Upper lobe of left lung (tissue), 6 donors: ENCODE data around the gene ADIRF. TPM values are rescaled to one million over a fixed set of nuclear protein-coding genes. Genes with fewer than 3 reads are reported as not detected.

Source experiments
- ATAC-seq, 2 donors: fragments of 200-7000 bp; cut with Tn5 transposase; one replicate each; pipeline ENCODE4 v1.9.1; 2022; ENCODE audit warnings: mild to moderate bottlenecking in 2 of 2, moderate library complexity in 2 of 2; ENCODE audit not compliant: low FRiP score in 2 of 2
- DNase-seq, 2 donors: peaks; one replicate each; pipeline ENCODE4 v3.0.0-alpha.2; 2019 to 2020
- H3K27ac ChIP-seq, 4 donors: fragments of 200-600 bp; sonication (generic); one replicate each; pipeline ENCODE4 v1.5.1; 2016 to 2019
- H3K27me3 ChIP-seq, 4 donors: fragments of 200-600 bp; sonication (generic); one replicate each; pipeline ENCODE4 v1.5.1; 2017 to 2019
- H3K36me3 ChIP-seq, 4 donors: fragments of 200-600 bp; sonication (generic); one replicate each; pipeline ENCODE4 v1.5.1; 2016 to 2019
- H3K4me1 ChIP-seq, 4 donors: fragments of 200-600 bp; sonication (generic); one replicate each; pipeline ENCODE4 v1.5.1; 2018 to 2019
- H3K4me3 ChIP-seq, 4 donors: fragments of 200-600 bp; sonication (generic); one replicate each; pipeline ENCODE4 v1.5.1; 2017 to 2019; ENCODE audit warnings: mild to moderate bottlenecking in 2 of 4, moderate library complexity in 1 of 4
- H3K9me3 ChIP-seq, 4 donors: fragments of 200-600 bp; sonication (generic); one replicate each; pipeline ENCODE4 v1.5.1; 2018 to 2019
- CTCF ChIP-seq, 6 experiments: fragments of 450-650 bp in 4 of 6; fragments of 200-600 bp in 2 of 6; sonication (generic) in 2 of 6; IDR thresholded peaks; one replicate each; pipeline ENCODE4 v1.5.1; 2016 to 2019; ENCODE audit warnings: antibody characterized with exemption in 6 of 6
- EP300 ChIP-seq, 4 donors: sonication (generic); formaldehyde crosslinking; IDR thresholded peaks; one replicate each; pipeline ENCODE4 v1.5.1; 2017; ENCODE audit warnings: antibody characterized with exemption in 4 of 4, control low read depth in 2 of 4
- POLR2A ChIP-seq, 4 donors: fragments of 450-650 bp; IDR thresholded peaks; one replicate each; pipeline ENCODE4 v1.5.1; 2016 to 2017; ENCODE audit warnings: antibody characterized with exemption in 4 of 4, mild to moderate bottlenecking in 2 of 4
- POLR2AphosphoS5 ChIP-seq, 2 donors: sonication (generic); formaldehyde crosslinking; IDR thresholded peaks; one replicate each; pipeline ENCODE4 v1.5.1; 2017; ENCODE audit warnings: antibody characterized with exemption in 2 of 2
- WGBS, 2 donors: methylation state at CpG; one replicate each; pipeline ENCODE4 v1.1.5; 2017 to 2018; 5-methylcytosine and 5-hydroxymethylcytosine counted together
- total RNA-seq, 6 donors: library from RNA; depleted of rRNA in 4 of 6; stranded (reverse); fragments of >200 nt in 4 of 6; gene quantifications; one replicate each; pipeline versions ENCODE4 v1.1.0 to v1.2.1, GENCODE V29; 2016 to 2021
- donor health status: DM: no; HTN: no; CAD: no; lungs with moderate emphysema.
- donor health status: DM: no; HTN: yes; CAD: no; lungs with severe emphysema.

Gene ADIRF
- total RNA-seq, 6 donors from 2014 or later: 51.3 to 202 (median 164) TPM

- 83% methylated on average over 2 of the region's 2 CpGs; no CpG with 5 or more reads in 1 of the 2 donors for WGBS, 2 donors
- Histone ChIP-seq H3K27ac (peak overlapping the region; percentile 81 to 90 (median 85)), H3K4me3 (no peak overlapping the region), H3K9me3 (no peaks in the 10 kb centered on the region), H3K4me1 (peaks cover 21 to 54% (median 40%) of the 10 kb centered on the region in 4 donors), H3K36me3 (no peaks in the 10 kb centered on the region), H3K27me3 (no peaks in the 10 kb centered on the region)
- TF ChIP-seq POLR2AphosphoS5 (IDR thresholded peaks at IDR 0.05) (no peak), POLR2A (IDR thresholded peaks at IDR 0.05) (no peak), EP300 (IDR thresholded peaks at IDR 0.05) (no peak), CTCF (IDR thresholded peaks at IDR 0.05) (no peak)
- DNase-seq (no peak), ATAC-seq (no peak)
Observed at GRCh38 chr10:86959737-86960002, 8.6 kb upstream of the ADIRF start.

GRCh38 chr10:86960003-86960862 is 8.0 kb upstream of the ADIRF start:
- Histone ChIP-seq H3K4me3 (no peak overlapping the region), H3K27me3 (no peaks in the 10 kb centered on the region), H3K27ac (peak overlapping the region; percentile 81 to 90 (median 85)), H3K9me3 (no peaks in the 10 kb centered on the region), H3K4me1 (peaks cover 21 to 48% (median 36%) of the 10 kb centered on the region in 4 donors), H3K36me3 (no peaks in the 10 kb centered on the region)
- TF ChIP-seq CTCF (IDR thresholded peaks at IDR 0.05): peak; percentile 77 to 94 (median 88)
- peak in 1 of 2 donors; percentile 7 for TF ChIP-seq POLR2AphosphoS5 (IDR thresholded peaks at IDR 0.05)
- no peak for TF ChIP-seq POLR2A (IDR thresholded peaks at IDR 0.05)
- WGBS, 2 donors: 77 to 82% methylated on average over 18 to 37 of the region's 37 CpGs
- DNase-seq (peak; percentile 48 to 78), ATAC-seq (peak; percentile 32 to 76)

GRCh38 chr10:86960863-86961434 is 7.3 kb upstream of the ADIRF start:
- TF ChIP-seq EP300 (IDR thresholded peaks at IDR 0.05) (no peak), POLR2A (IDR thresholded peaks at IDR 0.05) (no peak), POLR2AphosphoS5 (IDR thresholded peaks at IDR 0.05) (no peak), CTCF (IDR thresholded peaks at IDR 0.05) (no peak)
- Histone ChIP-seq H3K9me3 (no peaks in the 10 kb centered on the region), H3K27me3 (no peaks in the 10 kb centered on the region), H3K36me3 (no peaks in the 10 kb centered on the region), H3K4me1 (peaks cover 22 to 42% (median 34%) of the 10 kb centered on the region in 4 donors), H3K27ac (no peak overlapping the region), H3K4me3 (no peak overlapping the region)
- DNase-seq: peak in 1 of 2 donors; percentile 15
- no peak for ATAC-seq
- WGBS, 2 donors: 86 to 93% methylated on average over 6 to 9 of the region's 9 CpGs

- no peaks in the 10 kb centered on the region for H3K36me3 ChIP-seq
- WGBS, 2 donors: 90 to 91% methylated on average over 2 to 12 of the region's 12 CpGs
- DNase-seq: peak; percentile 16 to 63
- H3K4me3 ChIP-seq: no peak overlapping the region
- no peaks in the 10 kb centered on the region for H3K9me3 ChIP-seq
- no peak for ATAC-seq
- no peak overlapping the region for H3K27ac ChIP-seq
- no peaks in the 10 kb centered on the region for H3K27me3 ChIP-seq
- TF ChIP-seq EP300 (IDR thresholded peaks at IDR 0.05): no peak
- no peak for TF ChIP-seq POLR2A (IDR thresholded peaks at IDR 0.05)
- TF ChIP-seq POLR2AphosphoS5 (IDR thresholded peaks at IDR 0.05): no peak
- no peak for TF ChIP-seq CTCF (IDR thresholded peaks at IDR 0.05)
- peaks cover 28 to 46% (median 40%) of the 10 kb centered on the region in 4 donors for H3K4me1 ChIP-seq
Observed at GRCh38 chr10:86961481-86962091, 6.7 kb upstream of the ADIRF start.
